Tibial nerve (tissue), 4 donors: ENCODE results near the gene CLEC11A. TPM values are rescaled to one million over a fixed set of nuclear protein-coding genes. Genes with fewer than 3 reads are reported as not detected.

ENCODE experiments used
- DNase-seq, 2 donors: peaks; one replicate each; pipeline ENCODE4 v3.0.0-alpha.2; 2019; ENCODE audit warnings: low spot score in 2 of 2
- H3K27ac ChIP-seq, 4 donors: fragments of 200-600 bp; sonication (generic) in 3 of 4; one replicate each; pipeline ENCODE4 v1.5.1; 2017 to 2019; ENCODE audit warnings: mild to moderate bottlenecking in 1 of 4
- H3K27me3 ChIP-seq, 2 donors: fragments of 200-600 bp; sonication (generic) in 1 of 2; one replicate each; pipeline versions ENCODE4 v1.5.1 to v1.6.0; 2017 to 2019
- H3K36me3 ChIP-seq, 3 donors: fragments of 200-600 bp; sonication (generic); one replicate each; pipeline ENCODE4 v1.5.1; 2018 to 2019
- H3K4me1 ChIP-seq, 4 donors: fragments of 200-600 bp; sonication (generic) in 3 of 4; one replicate each; pipeline ENCODE4 v1.5.1; 2017 to 2019
- H3K4me3 ChIP-seq, 4 donors: fragments of 200-600 bp; sonication (generic) in 3 of 4; one replicate each; pipeline ENCODE4 v1.5.1; 2017 to 2019; ENCODE audit warnings: mild to moderate bottlenecking in 1 of 4, moderate library complexity in 1 of 4
- H3K9me3 ChIP-seq, 4 donors: fragments of 200-600 bp; sonication (generic) in 3 of 4; one replicate each; pipeline ENCODE4 v1.5.1; 2017 to 2019
- CTCF ChIP-seq, 5 experiments: fragments of 200-600 bp in 3 of 5; fragments of 450-650 bp in 2 of 5; sonication (generic) in 3 of 5; IDR thresholded peaks; one replicate each; pipeline ENCODE4 v1.5.1; 2016 to 2019; ENCODE audit warnings: antibody characterized with exemption in 5 of 5, mild to moderate bottlenecking in 3 of 5, moderate library complexity in 2 of 5
- EP300 ChIP-seq, 2 donors: sonication (generic); formaldehyde crosslinking; IDR thresholded peaks; one replicate each; pipeline ENCODE4 v1.6.1; 2017; ENCODE audit warnings: antibody characterized with exemption in 2 of 2, mild to moderate bottlenecking in 1 of 2
- POLR2A ChIP-seq, 2 donors: fragments of 450-650 bp; IDR thresholded peaks; one replicate each; pipeline ENCODE4 v1.6.1; 2017; ENCODE audit warnings: antibody characterized with exemption in 2 of 2, mild to moderate bottlenecking in 2 of 2, moderate library complexity in 2 of 2
- WGBS, 2 donors: methylation state at CpG; one replicate each; pipeline ENCODE4 v1.1.5; 2018; 5-methylcytosine and 5-hydroxymethylcytosine counted together
- total RNA-seq, 4 donors: library from RNA; depleted of rRNA; stranded (reverse); fragments of >200 nt; gene quantifications; one replicate each; pipeline ENCODE4 v1.1.0, GENCODE V29; 2016

Gene CLEC11A
- total RNA-seq, 4 donors from 2014 or later: 13.3 to 53.1 (median 25.9) TPM

- H3K27me3 ChIP-seq: peaks cover 2 to 47% of the 10 kb centered on the region in 2 donors
- no peak overlapping the region for H3K4me3 ChIP-seq
- no peak for DNase-seq
- TF ChIP-seq CTCF (IDR thresholded peaks at IDR 0.05): no peak
- no peak for TF ChIP-seq POLR2A (IDR thresholded peaks at IDR 0.05)
- TF ChIP-seq EP300 (IDR thresholded peaks at IDR 0.05): no peak
- H3K4me1 ChIP-seq: peaks cover 0 to 4% (median 0%) of the 10 kb centered on the region in 4 donors
- H3K9me3 ChIP-seq: no peaks in the 10 kb centered on the region
- no peak overlapping the region for H3K27ac ChIP-seq
- no peaks in the 10 kb centered on the region for H3K36me3 ChIP-seq
- WGBS, 2 donors: 64 to 70% methylated on average over 13 of the region's 13 CpGs
Measured at GRCh38 chr19:50697414-50698124, 25.6 kb upstream of the CLEC11A start.

- no peak for TF ChIP-seq POLR2A (IDR thresholded peaks at IDR 0.05)
- Histone ChIP-seq H3K36me3 (no peaks in the 10 kb centered on the region), H3K4me3 (no peak overlapping the region), H3K27me3 (peaks cover 0 to 34% of the 10 kb centered on the region in 2 donors), H3K4me1 (no peaks in the 10 kb centered on the region), H3K9me3 (peaks cover 0 to 3% (median 0%) of the 10 kb centered on the region in 4 donors), H3K27ac (no peak overlapping the region)
- 92% methylated on average over 13 of the region's 13 CpGs for WGBS, 2 donors
- DNase-seq: no peak
Measured at GRCh38 chr19:50701367-50701985, 21.7 kb upstream of the CLEC11A start.

GRCh38 chr19:50702158-50702870 is 20.9 kb upstream of the CLEC11A start:
- peaks cover 0 to 7% (median 0%) of the 10 kb centered on the region in 4 donors for H3K9me3 ChIP-seq
- no peak overlapping the region for H3K27ac ChIP-seq
- H3K36me3 ChIP-seq: no peaks in the 10 kb centered on the region
- peaks cover 0 to 27% of the 10 kb centered on the region in 2 donors for H3K27me3 ChIP-seq
- 50 to 64% methylated on average over 20 to 23 of the region's 23 CpGs for WGBS, 2 donors
- no peak for DNase-seq
- TF ChIP-seq POLR2A (IDR thresholded peaks at IDR 0.05) (no peak), CTCF (IDR thresholded peaks at IDR 0.05) (no peak), EP300 (IDR thresholded peaks at IDR 0.05) (no peak)
- no peak overlapping the region for H3K4me3 ChIP-seq
- no peaks in the 10 kb centered on the region for H3K4me1 ChIP-seq

GRCh38 chr19:50702871-50703829 is 20.0 kb upstream of the CLEC11A start:
- H3K9me3 ChIP-seq: peaks cover 0 to 7% (median 0%) of the 10 kb centered on the region in 4 donors
- H3K4me1 ChIP-seq: no peaks in the 10 kb centered on the region
- H3K4me3 ChIP-seq: no peak overlapping the region
- 53 to 65% methylated on average over 29 to 44 of the region's 47 CpGs for WGBS, 2 donors
- no peak overlapping the region for H3K27ac ChIP-seq
- DNase-seq: no peak
- no peak for TF ChIP-seq EP300 (IDR thresholded peaks at IDR 0.05)
- TF ChIP-seq CTCF (IDR thresholded peaks at IDR 0.05): no peak
- TF ChIP-seq POLR2A (IDR thresholded peaks at IDR 0.05): no peak
- H3K36me3 ChIP-seq: no peaks in the 10 kb centered on the region
- peaks cover 0 to 27% of the 10 kb centered on the region in 2 donors for H3K27me3 ChIP-seq
